IMR-90 (cell line): Measurements from ENCODE around the gene DNAJB4. TPM values are rescaled to one million over a fixed set of nuclear protein-coding genes. Genes with fewer than 3 reads are reported as not detected.
"Not testable (repeated sequence)": the region's sequence is repeated elsewhere in the genome, so short reads cannot be mapped to it uniquely, and the experiment has no call there.

Experiments
- ATAC-seq: fragments of 200-7000 bp; cut with Tn5 transposase; 2 replicates; pipeline ENCODE4 v1.9.1; 2020; ENCODE audit warnings: low read depth, mild to moderate bottlenecking, moderate library complexity
- BruUV-seq: library from RNA; stranded (reverse); fragments of 400-500 nt; replicated peaks from 2 replicates; lab custom pipeline; 2021; lab: Mats Ljungman, UMichigan
- CTCF ChIA-PET: fragments of 300-600 bp; formaldehyde crosslinking; extraction: SDS; loops from one replicate; lab custom pipeline; 2021; ENCODE audit warnings: antibody characterized with exemption; lab: Yijun Ruan, JAX
- POLR2A ChIA-PET: fragments of 300-600 bp; sonication (Branson Sonifier 250); formaldehyde crosslinking; loops from one replicate; lab custom pipeline; 2022; ENCODE audit warnings: antibody characterized with exemption; ENCODE audit not compliant: unreplicated experiment; lab: Charles Lee
- DNase-seq: peaks from one replicate; pipeline ENCODE4 v3.0.0; 2013
- H2AFZ ChIP-seq: replicated peaks from 2 replicates; pipeline ENCODE3; 2013; ENCODE audit warnings: low read length, mild to moderate bottlenecking; ENCODE audit not compliant: poor library complexity
- H2AK5ac ChIP-seq: 2 replicates; pipeline ENCODE4 v1.6.1; 2013; ENCODE audit warnings: low read depth, low read length, inconsistent platforms
- H2AK9ac ChIP-seq: replicated peaks from 2 replicates; pipeline ENCODE3; 2013; ENCODE audit warnings: mild to moderate bottlenecking, low read depth, low read length, moderate library complexity; ENCODE audit not compliant: poor library complexity
- H2BK120ac ChIP-seq: 2 replicates; pipeline ENCODE4 v1.6.1; 2013; ENCODE audit warnings: low read depth, low read length, inconsistent platforms
- H2BK15ac ChIP-seq: 3 replicates; pipeline ENCODE4 v1.6.1; 2013; ENCODE audit warnings: low read depth, low read length, inconsistent platforms
- H2BK20ac ChIP-seq: 2 replicates; pipeline ENCODE4 v1.6.1; 2013; ENCODE audit warnings: low read depth, mild to moderate bottlenecking, inconsistent platforms, low read length, moderate library complexity
- H2BK5ac ChIP-seq: 2 replicates; pipeline ENCODE4 v1.6.1; 2013; ENCODE audit warnings: mild to moderate bottlenecking, low read depth, low read length, inconsistent platforms; ENCODE audit not compliant: poor library complexity, severe bottlenecking
- H3K14ac ChIP-seq: replicated peaks from 2 replicates; pipeline ENCODE4 v1.6.1; 2013; ENCODE audit warnings: low read depth, low read length, inconsistent platforms
- H3K18ac ChIP-seq: 2 replicates; pipeline ENCODE4 v1.6.1; 2013; ENCODE audit warnings: low read depth, low read length, control low read depth
- H3K23ac ChIP-seq: 2 replicates; pipeline ENCODE4 v1.6.1; 2013; ENCODE audit warnings: low read depth, low read length, inconsistent platforms
- H3K27ac ChIP-seq: 2 replicates; pipeline ENCODE4 v1.5.1; 2013; ENCODE audit warnings: mild to moderate bottlenecking, control low read depth, low read length; ENCODE audit not compliant: insufficient read depth
- H3K27me3 ChIP-seq: 2 replicates; pipeline ENCODE4 v1.6.1; 2013; ENCODE audit warnings: low read length; ENCODE audit not compliant: control insufficient read depth, insufficient read depth
- H3K36me3 ChIP-seq: 2 replicates; pipeline ENCODE4 v1.6.1; 2013; ENCODE audit warnings: low read length, mixed read lengths; ENCODE audit not compliant: control insufficient read depth, insufficient read depth
- H3K4ac ChIP-seq: 2 replicates; pipeline ENCODE4 v1.6.1; 2013; ENCODE audit warnings: low read depth, low read length, inconsistent platforms
- H3K4me1 ChIP-seq: 2 replicates; pipeline ENCODE4 v1.6.1; 2013; ENCODE audit warnings: low read length, mixed read lengths; ENCODE audit not compliant: control insufficient read depth, insufficient read depth
- H3K4me2 ChIP-seq: 2 replicates; pipeline ENCODE4 v1.6.1; 2013; ENCODE audit warnings: low read depth, mild to moderate bottlenecking, control low read depth, low read length, moderate library complexity
- H3K4me3 ChIP-seq: 2 replicates; pipeline ENCODE4 v1.5.1; 2013; ENCODE audit warnings: low read depth, mild to moderate bottlenecking, control low read depth, low read length, moderate library complexity; ENCODE audit not compliant: insufficient read depth
- H3K56ac ChIP-seq: 2 replicates; pipeline ENCODE4 v1.6.1; 2013; ENCODE audit warnings: low read length, inconsistent platforms; ENCODE audit not compliant: insufficient read depth; ENCODE audit errors: extremely low read depth
- H3K79me1 ChIP-seq, 2 experiments: 2 replicates each; pipeline ENCODE4 v1.6.1; 2013; ENCODE audit warnings: low read length in 2 of 2, inconsistent platforms in 1 of 2, low read depth in 1 of 2
- H3K9ac ChIP-seq: 2 replicates; pipeline ENCODE4 v1.6.1; 2013; ENCODE audit warnings: low read depth, low read length, control low read depth
- H3K9me1 ChIP-seq: 2 replicates; pipeline ENCODE4 v1.6.1; 2013; ENCODE audit warnings: low read length, inconsistent platforms; ENCODE audit not compliant: insufficient read depth
- H3K9me3 ChIP-seq: 2 replicates; pipeline ENCODE4 v1.6.1; 2013; ENCODE audit warnings: low read length; ENCODE audit not compliant: control insufficient read depth, insufficient read depth
- H4K20me1 ChIP-seq: 2 replicates; pipeline ENCODE4 v1.6.1; 2013; ENCODE audit warnings: low read length, inconsistent platforms; ENCODE audit not compliant: insufficient read depth
- H4K5ac ChIP-seq: 2 replicates; pipeline ENCODE4 v1.6.1; 2013; ENCODE audit warnings: mild to moderate bottlenecking, low read depth, low read length, control low read depth
- H4K8ac ChIP-seq, 2 experiments: 2 replicates each; pipeline ENCODE4 v1.6.1; 2013; ENCODE audit warnings: low read depth in 2 of 2, low read length in 2 of 2, control low read depth in 1 of 2, inconsistent platforms in 1 of 2
- H4K91ac ChIP-seq: 2 replicates; pipeline ENCODE4 v1.6.1; 2013; ENCODE audit warnings: low read depth, low read length, inconsistent platforms; ENCODE audit not compliant: insufficient read depth
- WGBS, 2 experiments: methylation state at CpG; one replicate each; pipeline versions ENCODE4 v1.1.5 to v1.1.7; 2013; ENCODE audit warnings: missing lambda C conversion rate in 2 of 2; ENCODE audit not compliant: insufficient read length in 1 of 2; ENCODE audit errors: extremely low coverage in 2 of 2; 5-methylcytosine and 5-hydroxymethylcytosine counted together
- dilution Hi-C: fragments of 300-500 bp; cut with HindIII; formaldehyde crosslinking; loops from one replicate; pipeline ENCODE4 v1.14.3; 2018; ENCODE audit warnings: low sequenced_read_pairs; ENCODE audit not compliant: unreplicated experiment
- in situ Hi-C: fragments of 300-500 bp; cut with MboI; formaldehyde crosslinking; loops from 3 replicates; pipeline ENCODE4 v1.14.3; 2019; ENCODE audit warnings: low sequenced_read_pairs, inconsistent platforms, mixed read lengths
- intact Hi-C: fragments of 100-400 bp; cut with micrococcal nuclease; formaldehyde crosslinking; loops from 2 replicates; pipeline ENCODE4 v1.10.0; 2022
- polyA plus RNA-seq, 3 experiments: library from polyadenylated mRNA; depleted of rRNA; stranded (reverse); fragments of >200 nt; gene quantifications; 2 replicates each; pipeline ENCODE4 v1.2.3, GENCODE V29; 2012; ENCODE audit warnings: low replicate concordance in 1 of 3
- total RNA-seq: library from RNA; depleted of rRNA; stranded (reverse); fragments of >200 nt; gene quantifications from 2 replicates; pipeline ENCODE4 v1.2.3, GENCODE V29; 2012

DNAJB4 gene
- total and polyA plus RNA-seq, 2 of the 4 experiments (the other 2 are of a cell fraction) = 30.6 to 31.0 TPM

DNA sequence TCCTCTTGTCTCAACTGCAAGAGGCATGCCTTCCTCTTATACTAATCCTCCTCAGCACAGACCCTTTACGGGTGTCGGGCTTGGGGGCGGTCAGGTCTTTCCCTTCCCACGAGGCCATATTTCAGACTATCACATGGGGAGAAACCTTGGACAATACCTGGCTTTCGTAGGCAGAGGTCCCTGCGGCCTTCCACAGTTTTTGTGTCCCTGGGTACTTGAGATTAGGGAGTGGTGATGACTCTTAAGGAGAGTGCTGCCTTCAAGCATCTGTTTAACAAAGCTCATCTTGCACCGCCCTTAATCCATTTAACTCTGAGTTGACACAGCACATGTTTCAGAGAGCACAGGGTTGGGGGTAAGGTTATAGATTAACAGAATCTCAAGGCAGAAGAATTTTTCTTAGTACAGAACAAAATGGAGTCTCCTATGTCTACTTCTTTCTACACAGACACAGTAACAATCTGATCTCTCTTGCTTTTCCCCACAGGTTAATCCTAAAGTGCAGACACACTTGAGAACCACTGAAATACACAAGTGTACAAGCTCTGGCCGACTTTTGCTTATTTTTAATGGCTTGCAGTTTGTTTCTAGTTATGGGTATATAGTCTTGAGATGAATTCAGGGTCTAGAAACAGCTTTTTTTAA, 21.3 kb upstream of the DNAJB4 start:
- CTCF ChIA-PET, dilution Hi-C loops: not testable (repeated sequence)
- WGBS, 2 experiments = no CpG with 5 or more reads among the region's 8 CpGs

More for the DNA sequence above, 21.3 kb upstream of the DNAJB4 start:
- H3K18ac ChIP-seq, H4K20me1 ChIP-seq, H2BK15ac ChIP-seq, in situ Hi-C loops, intact Hi-C loops, H4K8ac ChIP-seq, H2AFZ ChIP-seq, H2BK5ac ChIP-seq, H2BK120ac ChIP-seq, H3K27me3 ChIP-seq, H3K9ac ChIP-seq, H3K4me3 ChIP-seq, DNase-seq, H2AK5ac ChIP-seq, H3K4ac ChIP-seq, H3K36me3 ChIP-seq, H3K23ac ChIP-seq, H3K14ac ChIP-seq, H3K4me1 ChIP-seq, H3K9me3 ChIP-seq, POLR2A ChIA-PET, H4K5ac ChIP-seq, H2BK20ac ChIP-seq, H3K56ac ChIP-seq, H3K4me2 ChIP-seq, ATAC-seq, H3K27ac ChIP-seq, BruUV-seq, H4K91ac ChIP-seq, H3K9me1 ChIP-seq, H2AK9ac ChIP-seq: not testable (repeated sequence)
- peaks cover 14 to 43% of the 10 kb centered on the region in 2 experiments for H3K79me1 ChIP-seq
